DMS79 (cell line): ENCODE results near the gene CORO1C.

Source experiments
- DNase-seq: peaks from one replicate; lab custom pipeline; 2025; lab: John Stamatoyannopoulos, UW

Gene CORO1C

DNA sequence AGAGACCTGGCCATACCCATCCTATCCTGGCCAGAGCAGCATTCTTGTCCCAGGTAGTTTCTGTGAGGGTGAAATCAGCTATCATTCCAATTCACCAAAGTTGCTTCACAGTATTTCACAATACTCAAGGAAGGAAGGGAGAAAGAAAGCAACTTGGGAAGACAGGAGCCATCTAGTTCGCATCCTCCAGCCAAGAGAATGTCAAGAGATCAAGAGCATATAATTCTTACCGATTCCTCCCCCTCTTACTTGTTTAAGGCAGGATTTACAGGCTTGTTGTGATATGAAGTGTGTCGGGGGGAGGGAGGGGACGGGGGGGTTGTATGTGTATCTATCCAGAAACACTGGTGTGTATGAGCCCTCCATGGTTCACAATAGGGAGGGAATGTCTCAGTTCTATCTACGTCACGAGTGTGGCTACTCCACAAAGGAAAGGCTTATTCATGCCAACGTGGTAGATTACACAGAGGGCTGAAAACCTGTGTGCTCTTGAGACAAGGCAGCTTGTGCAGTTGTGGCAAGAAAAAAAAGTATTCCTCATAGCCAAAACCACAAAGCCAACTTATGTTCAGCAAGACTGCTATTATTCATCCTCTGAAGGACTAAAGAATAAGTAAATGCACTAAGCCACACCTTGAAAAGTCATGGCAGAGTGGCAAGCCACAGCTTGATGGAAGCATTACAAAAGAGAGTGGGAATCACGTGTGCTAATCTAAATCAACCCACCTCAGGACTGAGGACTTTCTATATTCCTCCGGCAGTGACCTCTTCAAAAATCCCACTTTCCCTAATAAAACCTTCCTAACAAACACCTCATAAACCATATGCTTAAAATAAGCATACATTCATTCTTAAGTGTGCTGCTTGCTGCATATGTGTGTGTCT, 35.0 kb downstream of the CORO1C start:
- DNase-seq = peak; percentile 100

DNA sequence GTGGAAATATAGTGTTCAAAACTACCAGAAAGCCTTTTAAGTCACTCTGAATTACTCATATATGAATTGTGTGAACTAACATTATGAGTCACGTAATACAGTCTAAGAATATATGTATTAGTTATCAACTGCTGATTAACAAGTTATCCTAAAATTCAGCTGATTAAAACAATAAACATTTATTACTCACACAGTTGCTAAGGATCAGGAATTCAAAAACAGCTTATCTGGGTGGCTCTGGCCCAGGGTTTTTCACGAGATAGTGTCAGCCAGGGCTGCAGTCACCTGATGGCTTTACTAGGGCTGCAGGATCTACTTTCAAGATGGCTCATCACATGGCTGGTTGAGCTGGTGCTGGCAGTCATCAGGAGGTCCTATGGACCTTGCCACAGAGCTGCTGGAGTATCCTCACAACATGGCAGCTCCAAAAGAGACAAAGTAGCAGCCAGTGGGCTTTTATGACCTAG, 36.5 kb downstream of the CORO1C start:
- DNase-seq = no peak

DNA sequence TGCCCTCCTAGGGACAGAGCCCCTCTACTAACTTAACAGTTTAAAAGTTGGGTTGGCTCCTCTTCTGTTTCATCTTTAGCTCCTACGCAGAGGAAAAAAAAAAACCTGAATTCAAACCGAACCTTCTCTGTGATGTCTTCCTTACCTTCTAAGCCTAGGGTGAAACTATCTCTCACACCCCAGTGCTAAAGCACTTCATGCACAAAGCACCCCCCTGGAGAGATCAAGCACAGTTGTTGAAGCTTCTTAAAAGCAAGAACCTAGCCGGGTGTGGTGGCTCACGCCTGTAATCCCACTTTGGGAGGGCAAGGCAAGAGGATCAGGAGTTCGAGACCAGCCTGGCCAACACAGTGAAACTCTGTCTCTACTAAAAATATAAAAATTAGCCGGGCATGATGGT, 37.6 kb downstream of the CORO1C start:
- DNase-seq = no peak

DNA sequence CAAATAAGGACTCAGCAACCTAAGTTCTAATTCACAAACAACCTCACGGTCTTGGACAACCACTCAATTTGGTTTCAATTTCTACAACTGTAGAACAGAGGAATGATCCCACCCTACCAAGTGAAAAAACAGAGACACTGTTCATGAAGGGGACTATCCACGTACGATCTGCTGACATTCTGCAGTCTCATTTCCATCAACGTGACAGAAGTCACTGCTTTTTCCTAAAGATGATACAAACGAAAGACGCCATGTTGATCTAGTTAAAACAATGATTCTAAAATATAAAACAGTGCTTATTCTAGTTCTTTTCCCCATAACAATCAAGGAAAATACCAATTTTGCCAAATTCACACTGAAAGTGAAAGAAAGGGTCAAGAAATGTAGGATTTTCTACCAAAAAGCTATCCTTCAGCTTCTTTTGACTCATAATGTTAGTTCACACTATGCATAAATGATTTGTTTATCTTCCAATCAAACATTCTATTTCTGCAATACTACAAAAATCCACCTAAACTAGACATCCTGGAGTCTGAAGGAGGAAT, 38.1 kb downstream of the CORO1C start:
- no peak for DNase-seq

DNA sequence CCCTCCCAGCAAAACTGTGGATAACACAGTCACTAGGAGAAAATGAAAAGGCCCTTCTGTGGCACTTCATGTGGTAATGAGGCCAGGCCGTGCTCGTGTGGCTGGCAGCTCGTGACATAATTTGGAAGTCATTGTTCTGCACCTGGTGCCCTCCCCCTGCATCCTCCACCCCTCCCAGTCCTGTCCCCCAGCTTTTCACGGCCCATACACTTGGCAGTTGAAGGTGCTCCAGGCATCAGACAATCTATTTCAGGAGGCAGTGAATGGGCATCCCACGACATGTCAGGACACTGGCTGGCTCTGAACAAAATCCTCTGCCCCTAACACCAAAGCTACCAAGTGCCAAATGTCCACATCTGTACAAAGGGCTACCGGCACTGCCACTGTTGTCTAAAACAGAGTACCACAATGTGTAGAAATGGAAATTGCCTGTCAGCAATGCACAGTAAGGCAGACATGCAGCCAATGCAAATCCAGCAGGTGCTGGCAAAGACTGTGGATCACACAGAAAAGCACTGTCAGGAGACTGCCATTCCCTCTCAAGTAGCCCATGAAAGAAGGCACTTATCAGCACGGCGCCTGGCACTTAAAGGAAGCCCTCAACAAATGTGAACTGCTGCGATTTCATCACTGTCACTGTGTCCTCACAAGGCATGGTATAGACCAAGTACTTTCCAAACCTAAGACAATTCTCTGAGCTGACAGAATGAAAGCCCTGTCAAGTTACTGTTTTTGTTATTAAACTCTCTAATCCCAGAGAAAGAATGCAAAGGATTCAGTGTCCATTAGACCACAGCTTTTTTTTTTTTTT, 39.1 kb downstream of the CORO1C start:
- peak; percentile 99 for DNase-seq

DNA sequence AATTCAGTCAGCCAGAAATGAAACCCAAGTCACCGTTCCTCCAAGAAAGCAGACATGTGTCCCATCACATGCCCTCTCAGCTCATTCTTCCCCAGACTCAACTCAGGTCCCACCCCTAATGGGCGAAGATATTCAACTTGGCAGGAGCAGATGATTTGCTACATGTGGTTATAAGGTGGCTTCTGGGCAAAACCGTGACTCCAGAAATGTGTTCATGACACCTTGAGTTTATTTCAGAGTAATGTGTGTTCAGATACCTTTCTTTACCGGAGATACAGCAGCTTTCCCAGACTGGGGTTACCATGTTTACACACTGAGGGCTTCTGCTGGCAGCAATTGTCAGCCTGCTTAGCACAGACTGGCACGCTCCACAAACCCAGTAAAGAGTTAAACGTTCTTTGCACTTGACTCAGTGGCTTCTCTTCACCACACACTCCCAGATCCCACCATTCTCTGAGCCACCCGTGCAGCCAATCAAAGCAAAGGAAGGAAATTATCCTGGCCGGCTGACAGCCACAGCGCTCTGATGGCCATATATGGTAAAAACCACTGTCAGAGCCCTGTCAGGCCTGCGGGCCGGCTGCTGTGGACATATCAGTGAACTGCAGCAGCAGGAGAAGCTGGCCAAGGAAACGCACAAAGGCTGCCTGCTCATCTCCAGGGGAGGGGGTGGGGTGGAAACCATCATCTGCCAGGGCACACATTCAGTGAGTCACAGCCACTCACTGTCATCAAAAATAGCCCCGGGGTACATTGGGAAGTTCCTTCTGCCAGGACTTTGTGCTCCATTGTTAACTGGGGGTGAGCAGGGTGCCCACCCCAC, 39.9 kb downstream of the CORO1C start:
- peak; percentile 99 for DNase-seq

DNA sequence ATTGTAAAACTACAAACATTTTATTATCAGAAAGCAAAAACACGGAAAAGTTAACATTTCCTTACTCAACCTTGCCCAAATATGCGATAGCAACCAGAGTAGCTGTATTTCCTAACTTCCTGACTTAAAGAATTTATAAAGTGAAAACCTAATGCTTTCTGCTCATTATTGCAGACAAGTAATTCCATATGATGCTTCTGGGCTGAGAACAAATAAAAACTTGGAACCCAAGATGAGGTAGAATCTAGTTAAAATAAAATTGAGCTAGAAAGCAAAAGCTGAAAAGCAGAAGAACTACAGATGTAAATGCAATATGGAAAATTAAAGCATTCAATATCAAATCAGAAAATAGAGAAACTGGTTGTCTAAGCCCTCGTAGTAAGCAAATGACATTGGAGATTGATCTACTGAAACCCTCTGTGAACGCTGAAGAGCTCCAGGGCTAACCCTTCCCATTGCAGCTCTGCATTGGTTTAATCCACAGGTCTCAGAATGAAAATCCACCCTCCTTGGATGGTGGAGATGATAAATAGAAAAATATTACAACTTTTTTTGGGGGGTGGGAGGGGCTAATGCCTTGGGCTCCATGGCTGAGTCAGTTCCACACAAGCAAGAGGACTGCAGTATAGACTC, 40.7 kb downstream of the CORO1C start:
- DNase-seq = no peak

DNA sequence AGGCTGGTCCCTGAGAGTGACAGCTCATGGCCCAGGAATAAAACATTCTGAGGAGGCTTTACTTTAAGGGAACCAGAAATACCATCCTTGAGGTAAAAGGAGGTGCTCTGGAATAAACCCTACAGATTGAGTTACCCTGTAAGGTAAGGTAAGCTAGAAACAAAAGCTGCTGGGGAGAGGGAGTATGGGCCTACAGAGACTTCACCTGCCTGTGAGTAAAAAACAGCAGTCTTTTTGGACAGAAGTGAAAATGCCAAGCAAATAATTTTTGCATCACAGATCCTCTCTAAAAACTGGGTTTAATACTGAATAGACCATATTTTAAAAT, 41.2 kb downstream of the CORO1C start:
- DNase-seq = peak; percentile 54

DNA sequence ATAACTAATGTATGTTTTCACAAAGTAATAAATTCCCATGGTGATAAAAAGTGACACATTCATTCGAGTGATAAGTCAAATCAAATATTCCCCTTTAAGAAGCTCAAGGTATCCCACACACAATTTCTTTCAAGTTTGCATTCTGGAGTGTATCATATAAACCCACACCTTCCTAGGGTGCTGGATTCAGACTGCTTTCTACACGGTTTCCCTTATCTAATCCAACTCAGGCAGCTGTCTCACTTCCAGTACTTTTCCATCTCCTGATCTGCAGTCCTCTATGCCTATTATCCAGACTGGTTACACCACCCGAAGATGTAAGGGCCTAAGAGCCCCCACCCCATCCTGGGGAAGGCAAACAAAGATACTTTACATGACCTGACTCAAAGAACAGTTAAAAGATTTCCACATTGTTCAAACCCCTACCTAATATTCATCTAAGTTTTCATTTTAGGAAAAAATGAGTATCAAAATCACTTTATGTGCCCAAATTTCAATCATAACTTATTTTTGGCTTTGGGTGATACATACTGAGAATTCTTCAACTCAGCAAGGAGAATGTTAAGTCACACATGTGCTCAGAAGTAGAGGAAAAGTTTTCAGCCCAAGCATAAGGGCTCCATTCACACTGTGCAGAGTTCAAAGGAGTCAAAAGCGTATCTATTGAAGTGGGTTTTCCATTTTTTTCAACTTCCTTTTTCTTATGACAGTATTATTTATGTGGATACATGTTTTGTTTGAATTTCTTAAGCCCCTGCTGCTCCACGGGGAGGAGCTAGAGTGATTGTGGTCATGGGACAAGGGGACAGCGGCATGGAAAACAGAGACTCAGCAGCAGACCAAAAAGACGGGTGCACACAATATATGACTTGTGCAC, 41.8 kb downstream of the CORO1C start:
- peak; percentile 54 for DNase-seq

DNA sequence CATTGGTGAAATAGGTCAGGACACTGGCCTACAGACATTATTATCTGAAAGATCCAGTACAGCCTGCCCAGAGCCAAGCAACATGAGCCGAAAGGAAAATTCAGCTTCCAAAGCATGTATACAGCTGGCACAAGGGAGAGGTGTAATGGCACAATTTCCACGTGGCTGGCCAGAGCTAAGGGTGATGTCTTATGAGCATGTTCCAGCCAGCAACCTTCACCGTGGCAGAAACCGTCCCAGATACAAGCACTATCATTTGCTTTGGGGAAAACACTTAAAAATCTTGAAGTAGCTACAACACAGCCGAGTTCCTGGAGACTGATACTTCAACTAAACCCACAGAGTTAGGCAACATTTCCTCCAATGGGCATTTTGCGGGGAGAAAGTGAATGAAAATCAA, 44.5 kb downstream of the CORO1C start:
- DNase-seq = no peak

DNA sequence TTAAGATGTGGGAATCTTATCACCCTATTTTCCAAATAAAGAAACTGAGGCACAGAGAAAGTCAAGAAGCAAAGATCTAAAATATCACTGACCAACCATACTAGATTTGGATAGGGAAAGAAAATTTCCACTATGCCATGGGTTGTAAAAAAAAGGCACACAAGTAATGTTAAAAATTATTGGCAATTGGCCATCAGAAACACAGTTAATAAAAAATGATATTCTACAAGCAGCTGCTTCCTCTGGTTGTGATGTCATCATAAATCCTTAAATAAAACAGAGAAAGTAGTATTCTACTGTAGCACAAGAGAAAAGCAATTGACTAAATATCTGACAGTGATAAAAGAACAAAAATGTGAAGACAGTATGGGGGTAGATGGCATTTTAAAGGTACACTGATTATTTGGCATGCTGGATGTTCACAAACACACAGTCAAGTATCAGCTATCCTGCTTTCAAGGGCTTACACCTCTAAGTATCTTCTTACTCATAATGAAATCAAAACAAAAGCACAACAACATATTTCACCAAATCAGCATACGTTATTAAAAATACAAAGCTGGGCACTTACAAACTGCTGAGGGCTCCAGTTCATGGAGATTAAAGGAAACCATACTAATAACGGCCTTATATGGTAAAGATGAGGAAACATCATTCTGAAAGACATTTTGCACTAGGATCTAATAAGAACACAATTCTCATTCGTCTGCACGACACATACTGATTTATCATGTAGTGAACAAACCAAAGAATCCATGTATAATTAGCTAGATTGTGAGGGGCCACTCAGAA, 45.7 kb downstream of the CORO1C start:
- DNase-seq = no peak

DNA sequence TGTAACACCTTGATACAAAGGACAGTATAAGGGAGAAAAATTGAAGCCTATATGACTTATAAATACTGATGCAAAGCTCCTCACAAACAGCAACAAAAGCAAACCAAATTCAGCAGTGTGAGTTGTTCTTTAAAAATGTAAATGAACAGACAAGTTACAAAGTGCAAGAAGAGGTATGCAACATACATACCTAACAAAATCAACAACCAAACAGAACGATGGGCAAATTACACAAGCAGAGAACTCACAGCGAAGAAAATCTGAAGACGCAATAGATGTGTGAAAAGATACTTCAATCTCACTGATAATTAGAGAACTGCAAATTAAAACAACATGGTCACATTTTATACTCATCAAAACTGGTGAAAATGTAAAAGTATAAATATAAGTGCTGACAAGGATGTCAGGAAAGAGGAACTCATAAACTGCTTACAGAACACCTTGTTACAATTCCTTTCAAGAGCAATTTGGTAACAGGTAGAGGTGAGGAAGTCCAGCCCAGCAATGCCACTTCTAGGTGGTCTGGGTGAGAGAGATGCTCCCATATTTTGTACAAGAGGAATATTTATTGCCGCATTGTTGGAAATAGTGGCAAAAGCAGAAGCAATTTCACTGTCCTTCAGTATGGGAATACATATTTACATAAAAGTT, 47.3 kb downstream of the CORO1C start:
- DNase-seq = no peak

DNA sequence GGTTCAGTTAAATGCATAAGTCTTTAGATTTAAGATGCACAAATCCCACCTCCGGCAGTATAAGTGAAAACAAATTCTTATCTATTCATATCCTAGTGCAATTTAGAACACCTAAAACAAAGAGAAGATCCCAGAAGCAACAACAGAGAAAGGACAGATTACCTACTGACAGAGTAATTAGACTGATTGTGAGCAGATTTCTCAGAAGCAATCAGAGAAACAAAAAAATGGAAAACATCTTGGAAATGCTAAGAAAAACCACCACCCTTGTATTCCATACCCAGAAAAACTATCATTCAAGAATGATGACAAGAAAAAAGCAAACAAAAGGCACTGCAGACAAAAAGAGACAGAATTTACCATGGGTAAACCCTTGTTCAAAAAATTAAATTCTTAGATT, 50.0 kb downstream of the CORO1C start:
- DNase-seq = no peak

DNA sequence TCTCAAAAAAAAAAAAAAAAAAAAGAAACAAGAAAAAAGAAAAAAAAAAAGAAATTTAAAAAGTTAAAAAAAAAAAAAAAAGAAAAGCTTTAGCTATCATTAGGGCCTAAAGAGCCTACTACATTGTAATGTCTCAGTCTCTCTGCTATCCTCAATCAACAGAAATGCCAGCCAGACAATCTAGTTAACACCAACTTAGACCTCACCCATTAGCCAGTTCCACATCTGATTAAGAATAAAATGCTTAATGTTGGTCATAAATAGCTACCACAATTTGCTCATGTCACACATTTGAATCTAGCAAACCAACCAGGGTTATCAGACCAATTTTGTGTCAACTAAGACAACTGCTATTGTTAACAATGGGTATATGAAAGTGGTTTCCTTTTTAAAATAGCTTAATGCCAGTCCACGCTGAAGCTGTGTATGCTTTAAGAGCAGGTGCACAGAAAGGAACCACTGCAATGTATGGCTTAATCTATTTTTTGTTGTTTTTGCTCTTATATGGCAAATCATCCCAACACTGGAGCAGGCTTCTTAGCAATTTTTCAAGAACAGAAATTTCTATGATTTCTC, 52.1 kb downstream of the CORO1C start:
- no peak for DNase-seq

DNA sequence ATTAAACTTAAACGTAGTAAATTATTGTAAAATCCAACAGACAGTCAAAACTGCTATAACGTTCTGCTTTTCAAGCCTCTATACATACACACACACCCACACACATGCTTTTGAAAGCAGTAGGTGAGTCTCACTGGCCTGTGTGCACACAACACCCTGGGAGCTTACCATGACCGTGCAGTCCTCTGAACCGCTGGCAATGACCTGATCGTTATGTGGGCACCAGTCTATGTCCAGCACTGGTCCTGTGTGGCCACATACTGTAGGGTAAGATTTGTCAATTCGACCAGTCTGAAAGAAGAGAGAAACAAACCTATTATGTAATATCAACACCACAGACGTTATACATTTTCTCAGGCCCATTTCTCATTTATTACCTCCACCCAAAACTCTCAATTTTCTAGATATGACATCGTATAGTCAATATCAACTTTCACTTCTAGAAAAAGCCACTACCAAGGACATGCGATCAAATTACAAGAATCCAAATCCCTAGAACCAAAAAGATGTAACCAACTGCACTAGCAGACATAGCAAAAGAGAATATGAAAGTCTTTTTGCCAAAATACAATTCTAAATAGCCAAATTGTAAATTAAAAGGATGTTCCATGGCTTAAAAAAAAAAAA, 53.1 kb downstream of the CORO1C start:
- DNase-seq = no peak

DNA sequence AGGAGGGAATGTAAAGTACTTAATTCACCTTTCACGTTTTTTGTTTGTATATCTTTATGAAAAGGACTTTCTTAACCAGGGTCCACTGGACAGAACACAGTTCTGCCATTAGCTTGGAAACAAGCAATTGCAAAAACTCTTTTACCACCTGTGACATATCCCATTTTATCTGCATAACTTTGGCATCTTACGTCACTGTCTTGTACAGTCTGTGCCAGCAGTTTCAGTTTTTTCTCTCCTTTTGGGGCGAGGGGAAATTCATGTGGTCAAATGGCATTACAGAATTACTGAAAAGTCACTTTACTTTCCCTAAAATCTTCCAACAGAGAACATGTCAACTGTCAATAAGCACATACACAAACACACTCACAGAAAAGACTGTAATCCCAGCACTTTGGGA, 53.9 kb downstream of the CORO1C start:
- no peak for DNase-seq

DNA sequence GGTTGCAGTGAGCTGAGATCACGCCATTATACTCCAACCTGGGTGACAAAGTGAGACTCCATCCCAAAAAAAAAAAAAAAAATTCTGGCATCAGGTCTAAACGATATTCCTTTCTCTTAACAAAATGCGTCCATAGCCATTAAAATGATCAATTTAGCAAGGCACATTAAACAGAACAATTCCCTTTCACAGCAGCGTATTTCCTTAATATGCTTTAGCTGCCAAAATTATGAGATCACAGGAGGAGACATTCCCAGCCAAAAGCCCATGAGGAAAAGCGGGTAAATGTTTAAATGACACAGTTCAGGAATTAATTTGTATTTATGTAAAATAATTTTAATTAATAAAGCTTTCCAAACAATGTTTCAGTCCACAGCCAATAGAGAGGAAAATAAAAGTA, 54.6 kb downstream of the CORO1C start:
- no peak for DNase-seq

DNA sequence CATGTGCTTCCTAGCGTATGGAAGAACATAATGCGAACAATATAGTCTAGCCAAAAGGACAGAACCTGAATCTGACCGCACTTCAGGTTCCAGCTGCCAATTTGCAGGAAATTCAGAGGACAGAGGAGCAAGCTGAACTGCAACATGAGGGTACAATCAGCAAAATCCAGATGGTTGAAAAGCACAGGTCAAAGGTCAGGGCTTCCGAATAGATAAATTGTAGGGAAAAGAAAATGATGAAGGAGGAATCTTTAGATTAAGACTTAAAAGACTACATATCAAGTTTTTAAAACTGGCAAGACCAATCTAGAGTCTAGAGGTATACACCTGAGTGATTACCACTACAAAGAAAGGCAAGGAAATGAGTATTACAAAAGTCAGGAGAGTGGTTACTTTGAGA, 55.5 kb downstream of the CORO1C start:
- no peak for DNase-seq
